NCI-H524 treated with DMSO at 0.1 percent for 48 hours (cell line): ENCODE results near the gene HMCN2.
"Not testable (repeated sequence)": the region's sequence is repeated elsewhere in the genome, so short reads cannot be mapped to it uniquely, and the experiment has no call there.

Source experiments
- DNase-seq: peaks from one replicate; lab custom pipeline; 2025; lab: John Stamatoyannopoulos, UW

The HMCN2 gene

GRCh38 chr9:130240410-130241197 lies 25.0 kb upstream of the HMCN2 start:
- peak; percentile 23 for DNase-seq

GRCh38 chr9:130241198-130241535 lies 24.4 kb upstream of the HMCN2 start:
- DNase-seq, result no peak

GRCh38 chr9:130242270-130243014 lies 23.1 kb upstream of the HMCN2 start:
- no peak for DNase-seq

- peak; percentile 33 for DNase-seq
Measured at GRCh38 chr9:130243015-130243881, 22.3 kb upstream of the HMCN2 start.

- DNase-seq, result no peak
Measured at GRCh38 chr9:130243882-130244170, 21.7 kb upstream of the HMCN2 start.

- DNase-seq, result no peak
Measured at GRCh38 chr9:130244548-130245165, 20.9 kb upstream of the HMCN2 start.

- DNase-seq, result no peak
Measured at GRCh38 chr9:130245474-130245873, 20.1 kb upstream of the HMCN2 start.

- no peak for DNase-seq
Measured at GRCh38 chr9:130246126-130246525, 19.4 kb upstream of the HMCN2 start.

- DNase-seq, result no peak
Measured at GRCh38 chr9:130254747-130255630, 10.6 kb upstream of the HMCN2 start.

GRCh38 chr9:130255631-130256134 lies 9.9 kb upstream of the HMCN2 start:
- no peak for DNase-seq

- no peak for DNase-seq
Measured at GRCh38 chr9:130256644-130257043, 8.9 kb upstream of the HMCN2 start.

- DNase-seq, result not testable (repeated sequence)
Measured at GRCh38 chr9:130258137-130258536, 7.4 kb upstream of the HMCN2 start.

GRCh38 chr9:130259044-130259443 lies 6.5 kb upstream of the HMCN2 start:
- no peak for DNase-seq

GRCh38 chr9:130260816-130261765 lies 4.5 kb upstream of the HMCN2 start:
- DNase-seq, result no peak

GRCh38 chr9:130262061-130262745 lies 3.4 kb upstream of the HMCN2 start:
- no peak for DNase-seq

GRCh38 chr9:130262771-130263170 lies 2.8 kb upstream of the HMCN2 start:
- no peak for DNase-seq

GRCh38 chr9:130263601-130264413 lies 1.8 kb upstream of the HMCN2 start:
- DNase-seq, result no peak
